HepG2 (cell line): ENCODE results near the gene SF3A2. TPM values are rescaled to one million over a fixed set of nuclear protein-coding genes. Genes with fewer than 3 reads are reported as not detected.
A peak's percentile ranks its signal among the peaks of the same experiment; 100 is the strongest.

ENCODE experiments used
- FOSL1 ChIP-seq: sonication (generic); formaldehyde crosslinking; IDR thresholded peaks from 2 replicates; pipeline ENCODE4 v1.9.0; 2021; ENCODE audit warnings: missing genetic modification reagents, borderline replicate concordance
- GATAD1 ChIP-seq: IDR thresholded peaks from 2 replicates; pipeline ENCODE4 v1.6.1; 2016; ENCODE audit warnings: missing genetic modification reagents, missing compliant biosample characterization
- GTF2F1 ChIP-seq: fragments of 150-350 bp; IDR thresholded peaks from 2 replicates; pipeline ENCODE4 v1.6.1; 2014; ENCODE audit warnings: low read length
- HES4 ChIP-seq: sonication (generic); formaldehyde crosslinking; IDR thresholded peaks from 2 replicates; pipeline ENCODE4 v1.9.0; 2021; ENCODE audit warnings: mild to moderate bottlenecking, missing genetic modification reagents, borderline replicate concordance
- JUN ChIP-seq: sonication (generic); formaldehyde crosslinking; IDR thresholded peaks from 2 replicates; pipeline ENCODE4 v1.4.0; 2020; ENCODE audit warnings: mild to moderate bottlenecking, missing genetic modification reagents
- KLF13 ChIP-seq: sonication (generic); formaldehyde crosslinking; IDR thresholded peaks from 2 replicates; pipeline ENCODE4 v1.4.0; 2020; ENCODE audit warnings: mild to moderate bottlenecking, missing genetic modification reagents
- KLF9 ChIP-seq: IDR thresholded peaks from 2 replicates; pipeline ENCODE4 v1.6.1; 2016; ENCODE audit warnings: low read depth
- MAFG ChIP-seq: sonication (generic); formaldehyde crosslinking; IDR thresholded peaks from 2 replicates; pipeline ENCODE4 v1.5.1; 2020; ENCODE audit warnings: mild to moderate bottlenecking, missing genetic modification reagents
- MBNL3 ChIP-seq: fragments of 250-450 bp; sonication (Bioruptor Pico); conservative IDR thresholded peaks from 2 replicates; pipeline ENCODE4 v1.8.0; 2022; ENCODE audit warnings: mild to moderate bottlenecking, inconsistent platforms
- NCOA1 ChIP-seq: sonication (generic); formaldehyde crosslinking; IDR thresholded peaks from 2 replicates; pipeline ENCODE4 v1.9.0; 2021; ENCODE audit warnings: missing genetic modification reagents
- NR2F1 ChIP-seq, 2 experiments: fragments of 450-650 bp in 1 of 2; formaldehyde crosslinking in 1 of 2; IDR thresholded peaks; 2 replicates each; pipeline versions ENCODE4 v1.5.0 to v1.6.1; 2016 to 2020; ENCODE audit warnings: mild to moderate bottlenecking in 1 of 2, missing compliant biosample characterization in 1 of 2, missing genetic modification reagents in 1 of 2, moderate library complexity in 1 of 2
- ONECUT2 ChIP-seq: sonication (generic); formaldehyde crosslinking; IDR thresholded peaks from 2 replicates; pipeline ENCODE4 v1.4.0; 2020; ENCODE audit warnings: missing genetic modification reagents
- POLR2G ChIP-seq: fragments of 200-400 bp; formaldehyde crosslinking; IDR thresholded peaks from 2 replicates; pipeline ENCODE4 v1.6.1; 2018; ENCODE audit warnings: mild to moderate bottlenecking, low read depth, low read length, moderate library complexity
- PRPF4 ChIP-seq: fragments of 200-400 bp; formaldehyde crosslinking; IDR thresholded peaks from 2 replicates; pipeline ENCODE4 v1.6.1; 2016; ENCODE audit warnings: low read length, low read depth; ENCODE audit not compliant: poor library complexity, severe bottlenecking
- RBFOX2 ChIP-seq: fragments of 200-400 bp; formaldehyde crosslinking; IDR thresholded peaks from 2 replicates; pipeline ENCODE4 v1.6.1; 2017; ENCODE audit warnings: low read depth, mild to moderate bottlenecking, low read length
- RFX5 ChIP-seq: IDR thresholded peaks from 2 replicates; pipeline ENCODE4 v1.6.1; 2011; ENCODE audit warnings: low read depth, low read length, improper control_type of control experiment
- SIX1 ChIP-seq: sonication (generic); formaldehyde crosslinking; IDR thresholded peaks from 2 replicates; pipeline ENCODE4 v1.4.0; 2020; ENCODE audit warnings: missing genetic modification reagents, borderline replicate concordance
- ZC3H13 ChIP-seq: sonication (generic); formaldehyde crosslinking; IDR thresholded peaks from 2 replicates; pipeline ENCODE4 v1.8.1; 2023; ENCODE audit warnings: mild to moderate bottlenecking, missing genetic modification reagents, moderate library complexity
- ZFP36L2 ChIP-seq: sonication (generic); formaldehyde crosslinking; IDR thresholded peaks from 2 replicates; pipeline ENCODE4 v1.4.0; 2020; ENCODE audit warnings: missing genetic modification reagents
- ZNF703 ChIP-seq: sonication (generic); formaldehyde crosslinking; IDR thresholded peaks from 2 replicates; pipeline ENCODE4 v1.5.1; 2020; ENCODE audit warnings: missing genetic modification reagents, mild to moderate bottlenecking, moderate library complexity, borderline replicate concordance
- ZSCAN22 ChIP-seq: sonication (generic); formaldehyde crosslinking; IDR thresholded peaks from 2 replicates; pipeline ENCODE4 v1.4.0; 2020; ENCODE audit warnings: mild to moderate bottlenecking, missing genetic modification reagents
- polyA plus RNA-seq, 8 experiments: library from polyadenylated mRNA; depleted of rRNA in 3 of 8; stranded (reverse) in 7 of 8; unstranded in 1 of 8; fragments of >200 nt; fragmentation: Illumina TruSeq in 4 of 8; extraction: Trizol in 4 of 8; gene quantifications; 2 replicates each; pipeline versions ENCODE4 v1.2.1 to v1.2.3, GENCODE V29; 2011 to 2016; ENCODE audit warnings: low read depth in 4 of 8, missing spikeins in 1 of 8, mixed read lengths in 1 of 8; ENCODE audit not compliant: insufficient read depth in 1 of 8
- total RNA-seq, 5 experiments: library from RNA; depleted of rRNA; stranded (reverse); fragments of >200 nt; fragmentation: Illumina TruSeq; extraction: Trizol; gene quantifications; 2 replicates each; pipeline ENCODE4 v1.2.3, GENCODE V29; 2016; ENCODE audit warnings: low read depth in 1 of 5
- TF ChIP-seq, protein P1 (sequence below): IDR thresholded peaks from 2 replicates; pipeline ENCODE4 v1.6.1; 2012; ENCODE audit warnings: low read depth, low read length, improper control_type of control experiment
- TF ChIP-seq, protein P2 (sequence below): sonication (generic); formaldehyde crosslinking; IDR thresholded peaks from 2 replicates; pipeline ENCODE4 v1.8.1; 2022; ENCODE audit warnings: low read depth, mild to moderate bottlenecking, missing genetic modification reagents

The SF3A2 gene
- total and polyA plus RNA-seq, 2 of the 13 experiments (the other 11 are each of a cell fraction or from before 2014, with no cell fraction given), result 8.6 to 8.8 TPM

DNA sequence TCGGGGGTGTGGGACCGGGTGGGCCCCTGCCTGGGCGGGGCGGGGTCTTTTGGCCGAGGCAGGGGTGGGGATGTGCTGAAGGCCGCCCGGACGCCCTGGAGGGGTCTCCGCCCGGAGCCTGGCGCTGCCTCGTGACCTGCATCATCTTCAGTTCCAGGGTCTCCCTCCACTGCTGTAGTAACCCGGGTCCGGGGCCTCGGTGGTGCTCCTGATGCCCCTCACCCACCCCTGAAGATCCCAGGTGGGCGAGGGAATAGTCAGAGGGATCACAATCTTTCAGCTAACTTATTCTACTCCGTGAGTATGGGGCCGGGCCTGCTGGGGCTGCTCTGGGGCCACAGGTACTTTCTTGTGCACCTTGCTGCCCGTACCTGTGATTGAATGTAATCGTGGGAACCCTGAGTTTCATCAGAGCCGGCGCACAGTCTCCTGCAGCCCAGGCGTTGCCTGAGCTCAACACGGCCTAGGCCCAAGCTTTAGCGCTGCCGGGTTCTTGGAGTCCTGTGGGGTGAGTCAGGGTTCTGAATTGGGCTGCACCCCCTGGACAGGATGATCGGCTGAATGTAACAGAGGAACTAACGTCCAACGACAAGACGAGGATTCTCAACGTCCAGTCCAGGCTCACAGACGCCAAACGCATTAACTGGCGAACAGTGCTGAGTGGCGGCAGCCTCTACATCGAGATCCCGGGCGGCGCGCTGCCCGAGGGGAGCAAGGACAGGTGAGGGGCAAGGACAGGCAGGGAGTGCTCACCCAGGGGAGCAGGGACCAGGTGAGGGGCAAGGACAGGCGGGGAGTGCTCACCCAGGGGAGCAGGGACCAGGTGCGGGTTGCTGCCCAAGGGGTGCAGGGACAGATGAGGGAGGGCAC lies 34.8 kb downstream of the SF3A2 start (continued):
- TF ChIP-seq POLR2G, result 0 out of 2 replicates have a peak, but pooled peaks have one; percentile 31
- no peak for TF ChIP-seq GTF2F1
- TF ChIP-seq ZC3H13 (CRISPR knock-in tag), result 0 out of 2 replicates have a peak, but pooled peaks have one; percentile 51
- TF ChIP-seq ZFP36L2 (CRISPR knock-in tag), result no peak
- TF ChIP-seq, protein P1, sequence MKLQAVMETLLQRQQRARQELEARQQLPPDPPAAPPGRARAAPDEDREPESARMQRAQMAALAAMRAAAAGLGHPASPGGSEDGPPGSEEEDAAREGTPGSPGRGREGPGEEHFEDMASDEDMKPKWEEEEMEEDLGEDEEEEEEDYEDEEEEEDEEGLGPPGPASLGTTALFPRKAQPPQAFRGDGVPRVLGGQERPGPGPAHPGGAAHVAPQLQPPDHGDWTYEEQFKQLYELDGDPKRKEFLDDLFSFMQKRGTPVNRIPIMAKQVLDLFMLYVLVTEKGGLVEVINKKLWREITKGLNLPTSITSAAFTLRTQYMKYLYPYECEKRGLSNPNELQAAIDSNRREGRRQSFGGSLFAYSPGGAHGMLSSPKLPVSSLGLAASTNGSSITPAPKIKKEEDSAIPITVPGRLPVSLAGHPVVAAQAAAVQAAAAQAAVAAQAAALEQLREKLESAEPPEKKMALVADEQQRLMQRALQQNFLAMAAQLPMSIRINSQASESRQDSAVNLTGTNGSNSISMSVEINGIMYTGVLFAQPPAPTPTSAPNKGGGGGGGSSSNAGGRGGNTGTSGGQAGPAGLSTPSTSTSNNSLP, result no peak
- TF ChIP-seq FOSL1 (CRISPR knock-in tag), result no peak
- no peak for TF ChIP-seq ZSCAN22 (CRISPR knock-in tag)
- no peak for TF ChIP-seq KLF13 (CRISPR knock-in tag)
- TF ChIP-seq SIX1 (CRISPR knock-in tag), result no peak
- no peak for TF ChIP-seq JUN (CRISPR knock-in tag)
- TF ChIP-seq RFX5, result no peak
- no peak for TF ChIP-seq NR2F1 (CRISPR knock-in tag; IDR thresholded peaks at IDR 0.05)
- no peak for TF ChIP-seq GATAD1 (CRISPR knock-in tag)
- TF ChIP-seq, protein P2, sequence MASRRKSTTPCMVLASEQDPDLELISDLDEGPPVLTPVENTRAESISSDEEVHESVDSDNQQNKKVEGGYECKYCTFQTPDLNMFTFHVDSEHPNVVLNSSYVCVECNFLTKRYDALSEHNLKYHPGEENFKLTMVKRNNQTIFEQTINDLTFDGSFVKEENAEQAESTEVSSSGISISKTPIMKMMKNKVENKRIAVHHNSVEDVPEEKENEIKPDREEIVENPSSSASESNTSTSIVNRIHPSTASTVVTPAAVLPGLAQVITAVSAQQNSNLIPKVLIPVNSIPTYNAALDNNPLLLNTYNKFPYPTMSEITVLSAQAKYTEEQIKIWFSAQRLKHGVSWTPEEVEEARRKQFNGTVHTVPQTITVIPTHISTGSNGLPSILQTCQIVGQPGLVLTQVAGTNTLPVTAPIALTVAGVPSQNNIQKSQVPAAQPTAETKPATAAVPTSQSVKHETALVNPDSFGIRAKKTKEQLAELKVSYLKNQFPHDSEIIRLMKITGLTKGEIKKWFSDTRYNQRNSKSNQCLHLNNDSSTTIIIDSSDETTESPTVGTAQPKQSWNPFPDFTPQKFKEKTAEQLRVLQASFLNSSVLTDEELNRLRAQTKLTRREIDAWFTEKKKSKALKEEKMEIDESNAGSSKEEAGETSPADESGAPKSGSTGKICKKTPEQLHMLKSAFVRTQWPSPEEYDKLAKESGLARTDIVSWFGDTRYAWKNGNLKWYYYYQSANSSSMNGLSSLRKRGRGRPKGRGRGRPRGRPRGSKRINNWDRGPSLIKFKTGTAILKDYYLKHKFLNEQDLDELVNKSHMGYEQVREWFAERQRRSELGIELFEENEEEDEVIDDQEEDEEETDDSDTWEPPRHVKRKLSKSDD (CRISPR knock-in tag), result no peak
- TF ChIP-seq ZNF703 (CRISPR knock-in tag), result no peak
- TF ChIP-seq ONECUT2 (CRISPR knock-in tag), result no peak
- no peak for TF ChIP-seq NCOA1 (CRISPR knock-in tag)
- peak; percentile 78 for TF ChIP-seq PRPF4
- TF ChIP-seq KLF9 (CRISPR knock-in tag), result no peak
- peak; percentile 51; the same call in 1 of the 2 replicates for TF ChIP-seq RBFOX2
- no peak for TF ChIP-seq HES4 (CRISPR knock-in tag)
- no peak for TF ChIP-seq MAFG (CRISPR knock-in tag)
- no peak for TF ChIP-seq MBNL3 (CRISPR knock-in tag)
